ENCODE results near the gene FICD. TPM values are rescaled to one million over a fixed set of nuclear protein-coding genes. Genes with fewer than 3 reads are reported as not detected.
A peak's percentile ranks its signal among the peaks of the same experiment; 100 is the strongest.

FICD gene
- polyA plus RNA-seq, 1 experiment = 1.4 TPM

DNA sequence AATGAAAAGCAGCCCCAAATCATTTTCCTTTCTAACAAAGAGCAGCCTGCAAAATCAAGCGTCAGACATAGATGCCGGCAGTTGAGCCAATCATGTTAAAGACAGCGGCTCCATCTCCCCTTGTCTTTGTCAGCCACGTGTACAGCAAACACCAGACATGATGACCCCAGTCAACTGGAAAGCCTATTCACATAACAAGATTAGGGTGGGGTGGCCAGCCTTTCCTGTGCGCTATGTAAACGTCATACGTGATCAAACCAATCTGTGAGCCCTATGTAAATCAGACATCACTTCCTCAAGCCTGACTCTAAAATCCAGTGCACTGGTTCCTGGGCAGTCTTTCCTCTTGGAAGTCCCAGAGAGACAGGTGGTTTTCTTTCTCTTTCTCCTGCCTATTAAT lies 9.9 kb upstream of the FICD start:
- no peak for DNase-seq (ENCODE audit: low read depth, low spot score)
- TF ChIP-seq, protein P1, sequence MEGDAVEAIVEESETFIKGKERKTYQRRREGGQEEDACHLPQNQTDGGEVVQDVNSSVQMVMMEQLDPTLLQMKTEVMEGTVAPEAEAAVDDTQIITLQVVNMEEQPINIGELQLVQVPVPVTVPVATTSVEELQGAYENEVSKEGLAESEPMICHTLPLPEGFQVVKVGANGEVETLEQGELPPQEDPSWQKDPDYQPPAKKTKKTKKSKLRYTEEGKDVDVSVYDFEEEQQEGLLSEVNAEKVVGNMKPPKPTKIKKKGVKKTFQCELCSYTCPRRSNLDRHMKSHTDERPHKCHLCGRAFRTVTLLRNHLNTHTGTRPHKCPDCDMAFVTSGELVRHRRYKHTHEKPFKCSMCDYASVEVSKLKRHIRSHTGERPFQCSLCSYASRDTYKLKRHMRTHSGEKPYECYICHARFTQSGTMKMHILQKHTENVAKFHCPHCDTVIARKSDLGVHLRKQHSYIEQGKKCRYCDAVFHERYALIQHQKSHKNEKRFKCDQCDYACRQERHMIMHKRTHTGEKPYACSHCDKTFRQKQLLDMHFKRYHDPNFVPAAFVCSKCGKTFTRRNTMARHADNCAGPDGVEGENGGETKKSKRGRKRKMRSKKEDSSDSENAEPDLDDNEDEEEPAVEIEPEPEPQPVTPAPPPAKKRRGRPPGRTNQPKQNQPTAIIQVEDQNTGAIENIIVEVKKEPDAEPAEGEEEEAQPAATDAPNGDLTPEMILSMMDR (IDR thresholded peaks at IDR 0.05; ENCODE audit: low read depth, low read length) = no peak
- Histone ChIP-seq H3K9me3 (ENCODE audit: control insufficient read depth, insufficient read depth, low read length) (no peaks in the 10 kb centered on the region), H3K27ac (ENCODE audit: low read depth, low read length) (no peak overlapping the region), H3K4me3 (ENCODE audit: low read depth, low read length) (no peak overlapping the region), H3K27me3 (ENCODE audit: control insufficient read depth, insufficient read depth, low read length) (peaks cover 3% of the 10 kb centered on the region)
- POLR2A ChIA-PET = no interaction called here
- CTCF ChIA-PET = no interaction called here

DNA sequence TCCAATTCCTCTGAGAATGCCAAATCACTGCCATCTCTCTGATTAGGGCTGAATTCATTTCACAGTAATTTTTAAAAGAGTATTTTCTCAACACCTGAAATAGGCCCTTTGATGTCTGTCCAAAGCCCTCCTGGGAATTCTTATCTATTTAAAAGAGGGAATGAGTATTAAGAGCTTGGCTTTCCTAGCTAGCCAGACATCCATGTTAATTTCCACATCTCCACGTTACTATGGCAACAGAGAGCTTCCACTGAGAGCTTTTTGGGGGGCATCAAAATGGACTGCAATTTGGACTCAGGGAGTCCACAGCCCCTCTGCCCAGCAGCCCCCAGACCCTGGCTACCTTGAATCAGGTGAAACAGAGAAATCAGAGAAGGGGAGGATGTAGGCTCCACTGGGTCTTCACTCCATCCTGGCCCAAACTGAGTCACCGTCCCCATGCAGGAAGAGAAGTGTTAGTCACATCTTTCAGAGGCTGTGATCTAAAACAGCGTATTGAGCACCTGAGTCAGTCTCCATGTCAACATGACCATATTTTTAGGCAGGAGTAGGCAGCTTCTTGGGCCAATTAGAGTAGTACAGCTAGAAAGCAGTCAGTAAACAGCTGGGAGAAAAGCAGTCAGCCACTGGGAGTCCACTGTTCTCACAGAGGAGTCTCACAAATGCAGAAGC lies 7.0 kb upstream of the FICD start:
- H3K27ac ChIP-seq (ENCODE audit: low read depth, low read length) = no peak overlapping the region
- DNase-seq (ENCODE audit: low read depth, low spot score) = no peak
- H3K27me3 ChIP-seq (ENCODE audit: control insufficient read depth, insufficient read depth, low read length) = peaks cover 3% of the 10 kb centered on the region
- H3K4me3 ChIP-seq (ENCODE audit: low read depth, low read length) = no peak overlapping the region
- ChIA-PET POLR2A (no interaction called here), CTCF (no interaction called here)
- no peaks in the 10 kb centered on the region for H3K9me3 ChIP-seq (ENCODE audit: control insufficient read depth, insufficient read depth, low read length)
- TF ChIP-seq, protein P1 (IDR thresholded peaks at IDR 0.05; ENCODE audit: low read depth, low read length) = no peak

DNA sequence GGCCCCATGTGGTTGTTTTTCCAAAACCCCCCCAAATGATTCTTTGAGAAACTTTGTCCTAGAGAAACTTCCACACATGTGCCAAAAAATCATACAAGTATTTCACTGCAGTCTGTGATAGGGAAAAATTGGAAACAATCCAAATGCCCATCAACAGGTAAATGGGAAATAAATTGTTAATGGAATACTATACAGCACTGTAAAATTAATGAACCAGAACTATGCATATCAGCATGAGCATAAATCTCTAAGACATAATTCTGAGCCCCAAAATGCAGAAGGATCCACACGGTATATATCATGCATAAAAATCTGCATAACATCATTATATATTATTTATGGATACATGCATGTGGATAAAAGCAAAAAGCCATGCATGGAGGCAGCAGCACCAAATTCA lies 5.3 kb upstream of the FICD start:
- no peak overlapping the region for H3K4me3 ChIP-seq (ENCODE audit: low read depth, low read length)
- no peak for DNase-seq (ENCODE audit: low read depth, low spot score)

DNA sequence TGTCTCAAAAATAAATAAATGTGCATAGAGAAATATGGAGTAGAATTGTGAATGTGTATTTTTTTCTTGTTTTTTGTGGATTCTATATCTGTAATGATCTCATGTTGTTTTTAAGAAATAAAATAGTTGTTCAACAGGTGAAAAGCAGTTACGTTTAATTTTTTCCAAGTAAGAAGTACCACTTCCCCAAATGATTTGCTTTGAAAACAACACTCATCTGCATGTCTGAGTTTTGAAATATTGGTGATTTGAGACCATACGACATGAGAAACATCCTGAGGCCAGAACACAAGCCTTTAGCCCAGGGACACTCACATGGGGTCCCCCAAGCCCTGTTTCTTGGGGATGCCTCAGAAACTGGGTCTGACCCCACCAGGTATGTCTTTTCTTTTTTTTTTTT lies 4.2 kb upstream of the FICD start:
- CTCF ChIA-PET = no interaction called here
- no peak for DNase-seq (ENCODE audit: low read depth, low spot score)
- H3K9me3 ChIP-seq (ENCODE audit: control insufficient read depth, insufficient read depth, low read length) = no peaks in the 10 kb centered on the region
- POLR2A ChIA-PET = no interaction called here
- no peak overlapping the region for H3K27ac ChIP-seq (ENCODE audit: low read depth, low read length)
- TF ChIP-seq, protein P1 (IDR thresholded peaks at IDR 0.05; ENCODE audit: low read depth, low read length) = no peak
- H3K4me3 ChIP-seq (ENCODE audit: low read depth, low read length) = no peak overlapping the region
- H3K27me3 ChIP-seq (ENCODE audit: control insufficient read depth, insufficient read depth, low read length) = no peaks in the 10 kb centered on the region

More for the DNA sequence above, 5.3 kb upstream of the FICD start:
- POLR2A ChIA-PET = no interaction called here
- TF ChIP-seq, protein P1 (IDR thresholded peaks at IDR 0.05; ENCODE audit: low read depth, low read length) = no peak
- Histone ChIP-seq H3K27me3 (ENCODE audit: control insufficient read depth, insufficient read depth, low read length) (peaks cover 3% of the 10 kb centered on the region), H3K9me3 (ENCODE audit: control insufficient read depth, insufficient read depth, low read length) (no peaks in the 10 kb centered on the region), H3K27ac (ENCODE audit: low read depth, low read length) (no peak overlapping the region)
- CTCF ChIA-PET = interaction anchor here (1.0 to 1.2 kb wide), 2 partner anchors 14 to 602 kb away, joined by 3 read pairs; no protein-coding TSS in a partner anchor

DNA sequence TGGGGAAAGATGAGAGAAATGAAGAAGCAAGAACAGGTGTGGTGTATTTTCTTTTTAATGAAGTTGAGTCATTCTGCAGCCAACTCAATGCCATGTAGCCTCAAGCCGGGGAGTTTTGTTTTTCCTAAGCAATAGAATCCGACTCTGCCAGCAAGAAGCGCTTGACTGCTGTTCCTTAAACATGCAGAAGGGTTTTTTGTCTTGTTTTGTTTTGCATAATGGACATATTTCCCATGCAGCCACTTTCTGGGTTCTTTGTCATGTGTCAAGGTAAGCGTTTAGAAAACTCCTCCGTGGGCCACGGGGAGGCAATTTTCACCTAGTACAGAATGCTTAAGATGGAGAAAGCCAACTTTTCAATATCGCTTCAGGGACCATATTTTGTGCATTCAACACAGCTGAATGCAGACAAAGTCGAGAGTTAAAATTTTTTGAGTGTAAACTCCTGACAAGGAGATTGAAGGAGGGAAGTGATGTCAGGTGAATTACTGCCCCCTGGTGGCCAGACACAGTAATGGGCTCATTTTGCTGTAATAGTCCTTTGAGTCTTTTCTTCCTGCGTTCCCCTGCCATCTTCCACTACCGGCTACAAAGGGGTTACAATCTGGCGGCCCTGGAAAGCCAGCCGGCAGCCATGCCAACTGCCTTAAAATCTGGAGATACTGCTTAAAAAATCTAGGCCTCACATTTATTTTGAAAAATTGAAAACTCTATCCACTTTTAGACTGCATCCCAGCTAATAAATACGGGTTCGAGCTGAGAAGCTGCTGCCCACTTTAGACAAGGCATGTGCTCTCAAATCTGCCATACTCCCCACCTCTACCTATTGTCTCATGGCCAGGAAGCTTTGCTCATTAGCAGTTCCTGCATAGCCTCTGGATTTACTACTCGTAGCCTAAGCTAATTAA lies 3.2 kb upstream of the FICD start:
- no peaks in the 10 kb centered on the region for H3K9me3 ChIP-seq (ENCODE audit: control insufficient read depth, insufficient read depth, low read length)
- H3K4me3 ChIP-seq (ENCODE audit: low read depth, low read length) = no peak overlapping the region
- POLR2A ChIA-PET = no interaction called here
- H3K27me3 ChIP-seq (ENCODE audit: control insufficient read depth, insufficient read depth, low read length) = no peaks in the 10 kb centered on the region
- CTCF ChIA-PET = interaction anchor here (0.6 to 1.7 kb wide), 20 partner anchors 9 to 835 kb away, joined by 3 to 17 read pairs (median 4); no protein-coding TSS in a partner anchor
- peak; percentile 42 for DNase-seq (ENCODE audit: low read depth, low spot score)
- TF ChIP-seq, protein P1 (IDR thresholded peaks at IDR 0.05; ENCODE audit: low read depth, low read length) = peak; percentile 88
- no peak overlapping the region for H3K27ac ChIP-seq (ENCODE audit: low read depth, low read length)

Data from AG04450 (cell line).